A172 (cell line): ENCODE data around the gene PYCR2. TPM values are rescaled to one million over a fixed set of nuclear protein-coding genes. Genes with fewer than 3 reads are reported as not detected.
"Not testable (repeated sequence)": the region's sequence is repeated elsewhere in the genome, so short reads cannot be mapped to it uniquely, and the experiment has no call there.

Experiments
- DNase-seq: peaks from one replicate; pipeline ENCODE4 v3.0.0-alpha.2; 2015; ENCODE audit warnings: low spot score
- total RNA-seq: library from RNA; depleted of rRNA; stranded (reverse); fragments of >200 nt; shearing (Covaris generic); gene quantifications from 2 replicates; pipeline ENCODE4 v1.2.3, GENCODE V29; 2014; rRNA removed

The PYCR2 gene
- total RNA-seq, result 73.2 and 73.8 TPM in 2 replicates

DNA sequence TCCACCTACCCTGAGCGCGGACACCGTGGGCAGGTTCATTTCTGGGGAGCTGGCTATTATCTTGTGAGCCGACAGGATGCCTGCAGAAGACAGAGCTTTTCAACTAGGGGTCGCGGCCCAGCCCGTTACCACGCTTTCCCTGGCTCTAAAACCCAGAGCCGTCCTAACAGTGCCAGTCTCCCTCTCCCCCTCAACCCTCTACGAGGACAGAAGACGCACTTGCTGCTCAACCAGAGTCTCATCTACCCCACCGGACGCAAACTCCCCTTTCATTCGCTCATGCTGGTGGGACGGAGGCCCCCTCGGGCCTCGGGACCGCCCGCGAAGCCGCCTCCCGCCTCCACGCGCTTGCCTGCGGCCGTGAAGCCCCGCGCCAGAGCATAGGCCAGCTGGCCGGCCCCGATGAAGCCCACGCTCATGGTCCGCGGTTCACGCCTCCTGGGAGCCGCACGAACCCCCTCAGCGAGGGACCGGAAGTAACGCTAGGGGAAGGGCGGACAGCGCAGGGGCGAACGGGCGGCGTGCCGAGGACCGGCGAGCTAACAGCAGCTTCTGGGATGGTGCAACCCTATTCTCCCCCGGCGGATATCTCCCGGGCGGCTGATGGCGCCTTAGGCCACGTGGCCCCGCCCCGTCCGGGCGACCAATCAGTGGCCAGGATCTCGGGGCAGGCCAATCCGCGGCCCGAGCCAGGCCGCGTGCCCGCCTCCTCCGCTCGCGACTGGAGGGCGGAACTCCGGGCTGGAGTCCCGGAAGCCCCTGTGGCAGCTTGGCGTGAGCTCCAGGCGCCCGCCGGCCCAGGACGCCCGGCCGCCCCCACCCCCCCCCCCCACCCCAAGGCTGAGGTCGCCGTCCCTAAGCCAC is at the start of gene PYCR2:
Gene PYCR2, minus strand, starts transcription at position 559 of the 864 bp plus-strand sequence. Its CDS starts 140 bp downstream, at position 419.
- DNase-seq, result peak; percentile 96

DNA sequence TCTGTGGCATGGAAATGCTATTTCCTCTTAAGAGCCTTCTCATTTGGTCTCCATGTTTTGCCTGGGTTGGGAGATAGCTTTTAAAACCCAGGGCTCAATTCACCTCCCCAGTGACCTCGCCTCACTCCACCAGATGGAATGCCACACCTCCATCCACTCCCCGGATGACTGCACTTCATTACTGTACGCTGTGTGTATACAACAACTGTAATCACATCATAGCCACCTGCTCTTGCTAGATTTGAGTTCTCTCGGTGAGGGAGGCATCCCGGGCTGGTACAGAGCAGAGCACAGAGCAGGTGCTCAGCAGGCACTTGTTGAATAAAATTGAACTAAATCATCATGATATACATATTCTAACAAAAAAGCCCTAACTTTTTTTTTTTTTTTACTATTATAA is 49.1 kb upstream of the PYCR2 start:
- peak; percentile 13 for DNase-seq

DNA sequence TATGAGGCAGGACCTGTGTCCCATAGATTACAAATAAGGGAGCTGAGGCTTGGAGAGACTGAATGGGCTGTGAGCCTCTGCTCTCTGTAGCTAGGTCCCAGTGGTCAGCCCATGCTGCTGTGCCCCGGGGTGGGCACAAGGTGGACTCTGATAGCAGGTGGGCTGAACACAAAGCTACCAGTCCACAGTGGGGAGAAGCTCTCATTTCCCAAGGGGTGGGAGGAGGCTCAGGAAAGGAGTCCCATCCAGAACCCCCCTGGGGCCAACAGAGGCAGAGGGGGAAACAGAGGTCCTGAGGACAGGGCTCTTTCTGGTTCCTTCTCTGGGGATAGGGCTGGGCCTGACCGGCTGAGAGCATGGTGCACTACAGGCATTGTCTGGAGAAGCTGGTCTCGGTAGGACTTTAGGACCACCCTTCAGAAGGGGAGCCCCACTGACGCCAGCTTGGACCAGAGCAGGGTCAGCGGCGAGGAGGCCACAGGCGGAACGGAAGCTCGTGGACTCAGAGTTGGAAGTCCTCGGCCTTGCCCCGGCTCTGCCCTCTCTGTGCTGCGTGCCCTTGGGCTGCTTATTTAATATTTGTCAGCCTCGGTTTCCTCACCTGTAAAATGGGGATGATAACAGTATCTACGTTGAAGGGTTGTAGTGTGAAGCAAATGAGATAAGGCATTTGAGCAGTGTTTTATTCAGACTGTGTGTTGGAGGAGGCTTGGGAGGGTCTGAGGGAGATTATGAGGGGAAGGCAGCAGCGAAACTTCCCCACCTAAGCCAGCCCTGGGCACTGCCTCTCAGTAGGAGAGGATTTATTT is 48.5 kb upstream of the PYCR2 start:
- DNase-seq, result no peak

DNA sequence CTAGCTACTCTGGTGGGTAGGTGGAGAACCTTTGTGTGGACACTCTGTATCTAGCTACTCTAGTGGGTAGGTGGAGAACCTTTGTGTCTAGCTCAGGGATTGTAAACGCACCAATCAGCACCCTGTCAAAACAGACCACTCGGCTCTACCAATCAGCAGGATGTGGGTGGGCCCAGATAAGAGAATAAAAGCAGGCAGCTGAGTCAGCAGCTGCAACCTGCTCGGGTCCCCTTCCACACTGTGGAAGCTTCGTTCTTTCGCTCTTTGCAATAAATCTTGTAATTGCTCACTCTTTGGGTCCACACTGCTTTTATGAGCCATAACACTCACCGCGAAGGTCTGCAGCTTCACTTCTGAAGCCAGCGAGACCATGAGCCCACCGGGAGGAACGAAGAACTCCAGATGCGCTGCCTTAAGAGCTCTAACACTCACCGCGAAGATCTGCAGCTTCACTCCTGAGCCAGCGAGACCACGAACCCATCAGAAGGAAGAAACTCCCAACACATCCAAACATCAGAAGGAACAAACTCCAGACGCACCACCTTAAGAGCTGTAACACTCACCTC is 46.6 kb upstream of the PYCR2 start:
- not testable (repeated sequence) for DNase-seq

DNA sequence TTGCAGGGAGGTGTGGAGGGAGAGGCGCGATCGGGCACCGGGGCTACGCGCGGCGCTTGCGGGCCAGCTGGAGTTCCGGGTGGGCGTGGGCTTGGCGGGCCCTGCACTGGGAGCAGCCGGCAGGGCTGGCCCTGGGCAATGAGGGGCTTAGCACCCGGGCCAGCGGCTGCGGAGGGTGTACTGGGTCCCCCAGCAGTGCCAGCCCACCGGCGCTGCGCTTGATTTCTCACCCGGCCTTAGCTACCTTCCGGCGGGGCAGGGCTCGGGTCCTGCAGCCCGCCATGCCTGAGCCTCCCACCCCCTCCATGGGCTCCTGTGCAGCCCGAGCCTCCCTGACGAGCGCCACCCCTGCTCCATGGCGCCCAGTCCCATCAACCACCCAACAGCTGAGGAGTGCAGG is 45.7 kb upstream of the PYCR2 start:
- not testable (repeated sequence) for DNase-seq

DNA sequence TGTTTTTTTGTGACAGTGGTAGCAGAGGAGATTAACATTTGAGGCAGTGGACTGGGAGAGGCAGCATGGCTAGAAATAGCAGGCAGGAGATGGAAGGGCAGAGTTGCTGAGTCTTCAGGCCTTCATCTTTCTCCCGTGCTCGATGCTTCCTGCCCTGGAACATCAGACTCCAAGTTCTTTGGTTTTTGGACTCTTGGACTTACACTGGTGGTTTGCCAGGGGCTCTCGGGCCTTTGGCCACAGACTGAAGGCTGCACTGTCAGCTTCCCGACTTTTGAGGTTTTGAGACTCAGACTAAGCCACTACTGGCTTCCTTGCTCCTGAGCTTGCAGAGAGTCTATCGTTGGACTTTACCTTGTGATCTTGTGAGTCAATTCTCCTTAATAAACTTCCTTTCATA is 41.2 kb upstream of the PYCR2 start:
- DNase-seq, result no peak

DNA sequence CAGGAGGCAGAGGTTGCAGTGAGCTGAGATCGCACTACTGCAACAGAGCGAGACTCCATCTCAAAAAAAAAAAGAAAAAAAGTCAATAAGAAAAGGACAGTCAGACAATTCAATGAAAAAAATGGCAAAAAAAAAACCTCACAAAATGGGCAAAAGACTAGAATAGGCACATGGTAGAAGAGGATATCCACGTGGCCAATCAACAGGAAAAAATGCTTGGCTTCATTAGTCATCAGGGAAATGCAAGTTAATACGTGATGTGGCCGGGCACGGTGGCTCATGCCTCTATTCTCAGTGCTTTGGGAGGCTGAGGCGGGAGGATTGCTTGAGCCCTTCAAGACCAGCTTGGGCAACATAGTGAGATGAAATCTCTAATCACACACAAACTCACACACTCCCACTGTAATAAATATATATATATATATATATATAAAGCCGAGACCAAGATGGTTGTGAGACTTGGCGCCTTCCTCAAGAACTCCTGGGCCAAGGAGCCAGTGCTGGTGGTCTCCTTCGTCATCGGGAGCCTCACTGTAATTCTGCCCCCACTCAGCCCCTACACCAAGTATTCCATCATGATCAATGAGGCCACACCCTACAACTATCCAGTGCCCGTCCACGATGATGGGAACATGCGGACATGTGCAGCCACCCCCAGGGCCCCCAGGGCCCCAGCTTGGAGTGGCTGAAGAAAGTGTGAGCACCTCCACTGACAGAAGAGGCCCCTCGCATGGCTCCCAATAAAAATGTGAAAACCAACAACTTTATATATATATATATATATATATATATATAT is 39.9 kb upstream of the PYCR2 start:
- peak; percentile 21 for DNase-seq

DNA sequence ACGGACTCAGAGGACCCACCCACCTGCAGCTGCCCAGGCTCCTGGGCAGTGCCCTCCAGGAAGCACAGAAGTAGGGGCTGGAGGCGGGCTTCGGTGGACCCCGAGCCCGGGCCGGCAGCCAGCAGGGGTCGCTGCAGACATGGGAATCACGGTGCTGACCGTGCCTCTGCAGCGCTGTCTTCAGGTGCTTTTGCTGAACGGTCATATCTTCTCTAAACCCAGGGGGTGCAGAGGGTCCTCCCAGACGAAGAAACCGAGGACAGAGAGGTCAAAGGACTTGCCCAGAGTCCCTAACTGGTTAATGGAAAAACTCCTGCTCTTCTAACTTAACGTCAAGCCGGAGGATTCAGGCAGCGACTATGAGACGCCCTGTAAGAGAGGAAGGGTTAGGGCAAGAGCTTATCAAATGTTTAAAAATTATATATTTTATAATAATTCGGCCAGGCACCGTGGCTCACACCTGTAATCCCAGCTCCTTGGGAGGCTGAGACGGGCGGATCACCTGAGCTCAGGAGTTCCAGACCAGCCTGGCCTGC is 38.5 kb upstream of the PYCR2 start:
- DNase-seq, result no peak

DNA sequence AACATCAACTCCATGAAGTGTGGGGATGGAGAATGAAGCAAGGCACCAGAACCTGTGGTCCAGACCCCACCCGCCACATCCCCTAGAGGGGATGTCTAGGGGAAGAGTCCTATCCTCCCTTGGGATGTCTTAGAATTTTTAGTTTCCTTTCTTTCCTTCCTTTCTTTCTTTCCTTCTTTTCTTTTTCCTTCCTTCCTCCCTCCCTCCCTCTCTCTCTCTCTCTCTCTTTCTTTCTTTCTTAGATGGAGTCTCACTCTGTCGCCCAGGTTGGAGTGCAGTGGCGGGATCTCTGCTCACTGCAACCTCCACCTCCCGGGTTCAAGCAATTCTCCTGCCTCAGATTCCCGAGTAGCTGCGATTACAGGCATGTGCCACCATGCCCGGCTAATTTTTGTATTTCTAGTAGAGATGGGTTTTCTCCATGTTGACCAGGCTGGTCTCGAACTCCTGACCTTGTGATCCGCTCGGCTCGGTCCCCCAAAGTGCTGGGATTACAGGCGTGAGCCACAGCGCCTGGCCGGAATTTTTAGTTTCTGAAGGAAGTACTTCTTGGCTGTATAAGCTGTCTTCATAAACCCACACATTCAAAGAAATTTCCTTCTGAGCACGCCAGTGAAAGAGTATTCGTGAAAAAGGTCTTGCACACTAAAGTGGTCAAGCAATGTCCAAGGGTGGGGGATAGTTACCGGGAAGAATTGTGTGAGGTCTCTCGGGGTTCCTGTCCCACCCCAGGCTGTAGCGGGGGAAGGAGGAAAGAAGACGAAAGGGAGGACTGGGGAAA is 37.8 kb upstream of the PYCR2 start:
- no peak for DNase-seq

DNA sequence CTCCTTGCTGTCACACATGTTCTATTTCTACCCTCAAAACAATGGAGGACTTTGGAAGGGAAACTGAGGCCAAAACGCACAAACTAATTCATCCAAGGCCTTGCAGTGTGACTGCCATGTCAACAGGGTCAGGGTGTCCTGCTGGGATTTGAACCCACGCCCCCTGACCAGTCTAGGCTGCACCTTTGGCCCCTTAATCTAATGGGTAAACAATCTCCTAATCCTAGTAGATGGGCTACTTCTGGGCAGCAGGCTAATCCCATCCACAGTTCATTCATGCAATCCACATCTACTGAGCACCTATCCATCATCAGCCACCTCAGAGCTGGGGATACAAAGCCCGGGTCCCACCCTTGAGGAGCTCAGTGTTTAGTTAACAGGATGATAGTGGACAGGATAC is 34.0 kb upstream of the PYCR2 start:
- no peak for DNase-seq

DNA sequence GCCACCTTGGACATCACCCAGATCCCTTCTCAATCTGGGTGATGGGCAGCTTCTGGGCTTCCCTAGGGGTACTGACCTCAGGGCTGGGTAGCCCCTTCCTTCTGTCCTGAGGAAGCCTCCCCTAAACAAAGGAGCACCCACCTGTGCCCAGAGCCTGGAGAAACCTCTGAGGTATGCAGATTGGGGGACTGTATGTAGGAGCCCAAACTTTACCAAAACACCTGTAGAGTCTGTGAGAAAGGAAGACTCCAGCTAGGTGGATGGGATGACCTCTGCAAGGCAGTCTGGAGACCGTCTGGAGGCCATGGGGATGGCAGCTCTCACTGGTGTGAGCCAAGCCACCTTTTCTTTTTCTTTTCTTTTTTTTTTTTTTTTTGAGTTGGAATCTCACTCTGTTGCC is 30.7 kb upstream of the PYCR2 start:
- no peak for DNase-seq

DNA sequence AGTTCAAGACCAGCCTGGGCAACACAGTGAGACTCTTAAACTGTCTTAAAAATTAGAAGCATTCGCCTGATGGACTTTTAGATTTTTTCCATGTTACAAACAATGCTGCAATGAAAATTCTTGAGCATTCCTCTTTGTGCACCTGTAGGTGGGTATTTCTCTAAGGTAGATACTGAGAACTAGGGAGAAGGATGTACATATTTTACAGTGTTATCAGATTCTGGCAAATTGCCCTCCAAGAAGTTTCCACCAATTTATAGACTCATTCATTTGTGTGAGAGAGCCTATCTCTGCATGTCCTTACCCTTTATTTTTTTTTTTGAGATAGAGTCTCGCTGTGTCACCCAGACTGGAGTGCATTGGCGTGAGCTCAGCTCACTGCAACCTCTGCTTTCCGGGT is 29.3 kb upstream of the PYCR2 start:
- DNase-seq, result no peak

DNA sequence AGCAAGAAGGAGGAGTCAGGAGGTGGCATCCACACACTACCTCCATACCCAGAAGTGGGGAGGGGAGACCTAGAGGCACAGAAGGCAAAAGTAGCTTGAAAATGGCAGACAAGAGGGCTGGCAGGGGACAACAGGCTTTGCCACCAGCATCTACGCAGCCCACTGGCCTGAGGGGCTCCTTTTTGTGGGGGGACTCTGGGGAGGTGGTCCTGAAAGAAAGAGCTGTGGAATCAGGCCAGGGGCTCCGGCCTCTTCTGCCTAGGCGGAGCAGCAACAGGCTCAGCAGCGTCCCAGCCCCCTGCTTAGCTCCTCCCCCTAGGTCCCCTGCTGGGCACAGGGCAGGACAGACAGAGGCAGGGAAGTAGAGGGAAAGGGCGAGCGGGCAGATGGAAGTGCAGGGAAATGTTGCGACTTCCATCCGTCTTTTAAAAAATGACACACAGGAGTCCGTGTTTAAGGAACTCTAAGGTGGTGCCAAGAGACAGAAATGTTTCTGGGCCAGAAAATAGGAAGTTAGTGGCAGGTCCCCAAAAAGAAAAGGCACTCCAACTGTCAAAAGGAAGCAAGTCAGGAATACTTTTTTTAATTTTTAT is 27.0 kb upstream of the PYCR2 start:
- no peak for DNase-seq

DNA sequence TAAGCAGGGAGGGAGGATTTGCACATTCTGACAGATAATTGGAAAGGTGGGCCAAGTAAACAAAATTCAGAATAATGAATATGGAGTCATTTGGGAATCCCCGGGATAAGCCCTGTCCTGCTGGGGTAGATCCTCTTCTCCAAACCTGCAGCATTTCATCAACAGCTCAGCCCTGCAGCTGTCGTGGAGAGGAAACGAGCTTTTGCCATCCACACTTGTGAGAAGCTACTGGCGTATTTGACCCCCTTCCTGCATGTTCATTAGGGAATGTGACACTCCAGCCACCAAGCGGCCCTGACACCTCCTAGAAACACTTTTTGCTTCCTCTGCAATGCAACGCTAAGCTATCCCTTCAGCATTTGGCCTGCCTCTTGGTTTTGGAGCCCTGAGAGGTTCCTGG is 25.0 kb upstream of the PYCR2 start:
- no peak for DNase-seq

DNA sequence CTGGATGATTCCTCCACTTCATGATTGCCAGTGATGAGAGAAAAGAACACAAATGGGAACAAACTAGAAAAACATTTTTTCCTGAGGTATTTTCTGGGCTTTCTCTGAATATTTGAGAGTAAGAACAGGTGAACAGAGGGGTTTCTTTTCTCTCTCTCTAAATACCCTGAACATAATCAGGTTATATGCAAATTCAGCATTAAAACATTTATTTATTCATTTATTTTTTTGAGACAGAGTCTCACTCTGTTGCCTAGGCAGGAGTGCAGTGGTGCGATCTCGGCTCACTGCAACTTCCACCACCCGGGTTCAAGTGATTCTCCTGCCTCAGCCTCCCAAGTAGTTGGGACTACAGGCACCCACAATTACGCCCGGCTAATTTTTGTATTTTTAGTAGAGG is 22.8 kb upstream of the PYCR2 start:
- DNase-seq, result no peak

DNA sequence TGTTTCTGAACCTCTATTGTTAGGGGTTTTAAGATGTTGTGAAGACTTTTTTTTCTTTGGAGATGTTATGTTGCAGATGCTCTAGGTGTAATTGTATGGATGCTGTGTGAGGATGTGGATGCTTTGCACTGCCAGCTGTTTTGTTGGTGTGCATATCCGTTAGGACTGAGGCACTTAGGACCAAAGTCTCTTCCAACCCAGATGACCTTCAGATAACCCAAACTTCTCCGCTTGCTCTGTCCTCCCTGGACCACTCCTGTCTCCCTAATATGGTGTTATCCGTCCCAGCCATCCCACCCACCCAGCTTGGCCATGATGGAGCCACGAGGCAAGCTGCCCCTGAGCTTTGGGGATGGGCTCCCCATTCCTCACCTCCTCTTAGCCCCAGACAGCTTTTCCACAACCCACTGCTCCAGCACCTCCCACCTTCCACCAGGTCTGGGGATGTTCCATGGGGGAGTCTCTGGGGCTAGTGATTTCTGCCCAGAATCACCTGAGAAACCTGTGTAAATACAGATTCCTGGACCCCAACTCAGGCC is 22.1 kb upstream of the PYCR2 start:
- DNase-seq, result no peak

DNA sequence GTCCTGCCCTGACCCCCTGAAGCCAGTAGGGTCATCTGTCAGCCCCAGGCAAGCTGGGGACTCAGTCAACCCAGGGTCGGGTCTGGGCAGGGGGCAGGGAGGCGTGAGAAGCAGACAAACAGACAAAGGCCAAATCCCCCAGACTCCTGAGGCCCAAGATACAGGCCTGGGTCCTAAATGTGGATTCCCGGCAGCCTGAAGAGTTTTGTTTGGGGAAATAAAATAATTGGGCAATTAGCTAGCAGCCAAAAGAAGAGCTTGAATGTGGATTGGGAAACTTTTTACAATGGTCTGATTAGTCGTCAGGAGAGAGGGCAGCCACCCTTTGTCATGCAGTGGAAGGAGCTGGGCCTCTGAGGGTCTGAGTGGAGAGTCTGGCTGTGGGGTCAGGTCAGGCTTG is 21.5 kb upstream of the PYCR2 start:
- DNase-seq, result no peak

DNA sequence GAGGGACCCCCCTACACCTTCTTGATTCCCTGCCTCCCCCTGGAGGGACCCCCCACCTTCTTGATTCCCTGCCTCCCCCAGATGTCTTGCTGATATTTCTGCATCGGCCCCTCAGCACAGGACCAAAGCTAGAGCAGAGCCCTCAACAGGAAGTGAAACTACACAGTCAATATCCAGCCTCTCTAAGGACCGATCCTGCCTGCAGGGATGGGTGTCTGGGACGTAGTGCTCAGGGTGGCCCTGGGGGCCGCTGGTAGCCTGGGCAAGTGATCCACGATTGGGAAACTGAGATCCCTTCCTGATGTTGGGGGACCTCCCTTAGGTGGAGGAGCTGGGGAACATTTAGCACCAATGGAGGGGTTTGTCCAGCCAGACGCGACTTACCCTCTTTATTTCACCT is 20.9 kb upstream of the PYCR2 start:
- no peak for DNase-seq

DNA sequence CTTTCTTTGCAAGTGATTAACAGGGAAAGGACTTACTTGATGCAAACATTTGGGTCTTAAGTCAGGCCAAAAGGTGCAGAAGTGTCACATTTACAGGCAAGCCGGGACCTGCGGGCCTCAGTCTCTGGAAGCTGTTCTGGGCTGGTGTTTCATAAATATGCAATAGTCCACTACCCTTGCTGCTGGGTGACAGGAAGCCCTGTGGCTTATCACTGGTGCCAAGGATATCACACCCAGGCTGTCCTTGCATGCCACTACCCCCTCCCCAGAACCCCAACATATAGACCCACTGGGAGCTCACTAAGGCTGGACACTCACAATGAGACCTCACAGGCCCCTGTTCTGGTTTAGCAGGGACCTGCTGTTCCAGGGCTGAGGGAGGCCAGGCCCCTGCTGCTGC is 20.3 kb upstream of the PYCR2 start:
- DNase-seq, result no peak

DNA sequence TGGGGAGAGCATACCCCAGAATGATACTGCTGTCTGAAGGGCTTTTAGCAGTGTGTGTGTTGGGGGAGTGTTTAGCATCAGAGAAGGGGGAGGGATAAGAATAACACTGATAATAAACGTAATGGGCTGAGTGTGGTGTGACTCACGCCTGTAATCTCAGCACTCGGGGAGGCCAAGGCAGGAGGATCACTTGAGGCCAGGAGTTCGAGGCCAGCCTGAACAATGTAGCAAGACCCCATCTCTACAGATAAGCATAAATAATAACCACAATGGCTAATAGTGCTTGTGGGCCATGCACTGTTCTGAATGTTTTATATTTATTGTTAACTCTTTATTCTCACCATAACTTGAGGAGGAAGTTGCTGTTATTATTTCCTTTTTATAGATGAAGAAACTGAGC is 19.5 kb upstream of the PYCR2 start:
- no peak for DNase-seq
